Measurements from ENCODE around the gene PACRG.

Gene PACRG

GRCh38 chr6:163335056-163335455, 607.3 kb downstream of the PACRG start:
- DNase-seq (ENCODE audit: low read depth): no peak

- no peak for DNase-seq (ENCODE audit: low read depth)
These were observed 608.1 kb downstream of the PACRG start for GRCh38 chr6:163335671-163336545.

GRCh38 chr6:163336961-163337360, 609.2 kb downstream of the PACRG start:
- DNase-seq (ENCODE audit: low read depth): no peak

- DNase-seq (ENCODE audit: low read depth): no peak
These were observed 610.2 kb downstream of the PACRG start for GRCh38 chr6:163337958-163338357.

GRCh38 chr6:163338671-163339405, 611.1 kb downstream of the PACRG start:
- no peak for DNase-seq (ENCODE audit: low read depth)

GRCh38 chr6:163339466-163339865, 611.7 kb downstream of the PACRG start:
- no peak for DNase-seq (ENCODE audit: low read depth)

- no peak for DNase-seq (ENCODE audit: low read depth)
These were observed 612.6 kb downstream of the PACRG start for GRCh38 chr6:163340201-163340887.

- DNase-seq (ENCODE audit: low read depth): no peak
These were observed 613.7 kb downstream of the PACRG start for GRCh38 chr6:163341224-163342061.

GRCh38 chr6:163342571-163343539, 615.1 kb downstream of the PACRG start:
- DNase-seq (ENCODE audit: low read depth): no peak

- DNase-seq (ENCODE audit: low read depth): no peak
These were observed 615.8 kb downstream of the PACRG start for GRCh38 chr6:163343609-163344008.

- no peak for DNase-seq (ENCODE audit: low read depth)
These were observed 616.6 kb downstream of the PACRG start for GRCh38 chr6:163344411-163344810.

- no peak for DNase-seq (ENCODE audit: low read depth)
These were observed 618.2 kb downstream of the PACRG start for GRCh38 chr6:163345931-163346330.

- DNase-seq (ENCODE audit: low read depth): no peak
These were observed 618.8 kb downstream of the PACRG start for GRCh38 chr6:163346497-163346961.

- no peak for DNase-seq (ENCODE audit: low read depth)
These were observed 619.3 kb downstream of the PACRG start for GRCh38 chr6:163347021-163347446.

- no peak for DNase-seq (ENCODE audit: low read depth)
These were observed 621.3 kb downstream of the PACRG start for GRCh38 chr6:163348789-163349680.

- no peak for DNase-seq (ENCODE audit: low read depth)
These were observed 621.9 kb downstream of the PACRG start for GRCh38 chr6:163349696-163350095.

GRCh38 chr6:163351013-163351412, 623.2 kb downstream of the PACRG start:
- DNase-seq (ENCODE audit: low read depth): no peak

- DNase-seq (ENCODE audit: low read depth): no peak
These were observed 624.4 kb downstream of the PACRG start for GRCh38 chr6:163352011-163352685.

GRCh38 chr6:163352966-163353365, 625.2 kb downstream of the PACRG start:
- no peak for DNase-seq (ENCODE audit: low read depth)
